Measurements from ENCODE around the gene KMT2C.

Gene KMT2C

GRCh38 chr7:152329469-152329868, 106.3 kb downstream of the KMT2C start:
- Histone ChIP-seq H3K4me3 (ENCODE audit: low read depth, low read length, poor library complexity, severe bottlenecking) (no peak overlapping the region), H2AFZ (ENCODE audit: low read length) (no peak overlapping the region), H3K9ac (ENCODE audit: low read length) (no peak overlapping the region), H3K27me3 (ENCODE audit: insufficient read depth, low read length) (no peaks in the 10 kb centered on the region), H3K79me2 (ENCODE audit: insufficient read depth, low read length) (peaks cover 26% of the 10 kb centered on the region), H3F3A (ENCODE audit: insufficient read depth, low read length) (no peaks in the 10 kb centered on the region), H4K20me1 (ENCODE audit: insufficient read depth, low read length) (no peaks in the 10 kb centered on the region), H3K4me2 (ENCODE audit: low read length) (no peak overlapping the region), H3K9me2 (ENCODE audit: low read depth, low read length) (no peaks in the 10 kb centered on the region), H3K4me1 (ENCODE audit: insufficient read depth, low read length, severe bottlenecking) (no peaks in the 10 kb centered on the region), H3K27ac (ENCODE audit: low read depth, low read length, poor library complexity, severe bottlenecking) (no peak overlapping the region), H3K36me3 (ENCODE audit: insufficient read depth, low read length) (peaks cover 54% of the 10 kb centered on the region), H3K9me3 (ENCODE audit: low read length) (no peaks in the 10 kb centered on the region)
- TF ChIP-seq CTCF (IDR thresholded peaks at IDR 0.05; ENCODE audit: low read length): no peak
- TF ChIP-seq EZH2 (IDR thresholded peaks at IDR 0.05; ENCODE audit: borderline replicate concordance, low read length): no peak

- Histone ChIP-seq H3K36me3 (ENCODE audit: insufficient read depth, low read length) (peaks cover 63% of the 10 kb centered on the region), H3K9me3 (ENCODE audit: low read length) (no peaks in the 10 kb centered on the region)
Observed at GRCh38 chr7:152328234-152328633, 107.6 kb downstream of the KMT2C start.

GRCh38 chr7:152315845-152316244, 120.0 kb downstream of the KMT2C start:
- Histone ChIP-seq H2AFZ (ENCODE audit: low read length) (no peak overlapping the region), H3K27me3 (ENCODE audit: insufficient read depth, low read length) (no peaks in the 10 kb centered on the region), H3K4me2 (ENCODE audit: low read length) (no peak overlapping the region), H3K9ac (ENCODE audit: low read length) (no peak overlapping the region), H3F3A (ENCODE audit: insufficient read depth, low read length) (no peaks in the 10 kb centered on the region), H4K20me1 (ENCODE audit: insufficient read depth, low read length) (0 out of 2 replicates have a peak, but pooled peaks cover 3% of the 10 kb centered on the region), H3K79me2 (ENCODE audit: insufficient read depth, low read length) (peaks cover 39% of the 10 kb centered on the region), H3K4me1 (ENCODE audit: insufficient read depth, low read length, severe bottlenecking) (peaks cover 10% of the 10 kb centered on the region), H3K36me3 (ENCODE audit: insufficient read depth, low read length) (peaks cover 38% of the 10 kb centered on the region), H3K27ac (ENCODE audit: low read depth, low read length, poor library complexity, severe bottlenecking) (no peak overlapping the region), H3K4me3 (ENCODE audit: low read depth, low read length, poor library complexity, severe bottlenecking) (no peak overlapping the region), H3K9me3 (ENCODE audit: low read length) (no peaks in the 10 kb centered on the region), H3K9me2 (ENCODE audit: low read depth, low read length) (no peaks in the 10 kb centered on the region)
- no peak for TF ChIP-seq EZH2 (IDR thresholded peaks at IDR 0.05; ENCODE audit: borderline replicate concordance, low read length)
- no peak for TF ChIP-seq CTCF (IDR thresholded peaks at IDR 0.05; ENCODE audit: low read length)

More at GRCh38 chr7:152328234-152328633, 107.6 kb downstream of the KMT2C start:
- Histone ChIP-seq H3K27ac (ENCODE audit: low read depth, low read length, poor library complexity, severe bottlenecking) (no peak overlapping the region), H3K9me2 (ENCODE audit: low read depth, low read length) (no peaks in the 10 kb centered on the region), H4K20me1 (ENCODE audit: insufficient read depth, low read length) (no peaks in the 10 kb centered on the region), H3K4me2 (ENCODE audit: low read length) (no peak overlapping the region), H3K9ac (ENCODE audit: low read length) (no peak overlapping the region), H2AFZ (ENCODE audit: low read length) (no peak overlapping the region), H3K4me3 (ENCODE audit: low read depth, low read length, poor library complexity, severe bottlenecking) (no peak overlapping the region), H3K79me2 (ENCODE audit: insufficient read depth, low read length) (peaks cover 18% of the 10 kb centered on the region), H3F3A (ENCODE audit: insufficient read depth, low read length) (no peaks in the 10 kb centered on the region), H3K4me1 (ENCODE audit: insufficient read depth, low read length, severe bottlenecking) (no peaks in the 10 kb centered on the region), H3K27me3 (ENCODE audit: insufficient read depth, low read length) (no peaks in the 10 kb centered on the region)
- TF ChIP-seq CTCF (IDR thresholded peaks at IDR 0.05; ENCODE audit: low read length): no peak
- TF ChIP-seq EZH2 (IDR thresholded peaks at IDR 0.05; ENCODE audit: borderline replicate concordance, low read length): no peak
